Bronchial epithelial cell (primary cell): ENCODE measurements around the gene PROM1. TPM values are rescaled to one million over a fixed set of nuclear protein-coding genes. Genes with fewer than 3 reads are reported as not detected.

Experiments used
- DNase-seq: peaks from one replicate; pipeline ENCODE4 v3.0.0-alpha.2; 2010; ENCODE audit warnings: low read depth
- FAIRE-seq: peaks from 2 replicates; lab custom pipeline; 2011; peaks lifted over from hg19 to GRCh38; lab: Jason Lieb, UNC
- H3K27me3 ChIP-seq: 2 replicates; pipeline ENCODE4 v1.5.1; 2011; ENCODE audit warnings: low read length; ENCODE audit not compliant: control insufficient read depth, insufficient read depth
- H3K36me3 ChIP-seq: 2 replicates; pipeline ENCODE4 v1.5.1; 2011; ENCODE audit warnings: low read length; ENCODE audit not compliant: control insufficient read depth, insufficient read depth
- H3K4me3 ChIP-seq: 2 replicates; pipeline ENCODE4 v1.5.1; 2011; ENCODE audit warnings: mild to moderate bottlenecking, low read depth, low read length, control low read depth
- CTCF ChIP-seq: IDR thresholded peaks from 2 replicates; pipeline ENCODE4 v1.5.1; 2011; ENCODE audit warnings: mild to moderate bottlenecking, moderate library complexity, low read length, control low read depth, inconsistent platforms; ENCODE audit not compliant: insufficient read depth, severe bottlenecking
- total RNA-seq: library from RNA; depleted of rRNA; stranded (reverse); fragments of >200 nt; gene quantifications from 2 replicates; pipeline ENCODE4 v1.2.1, GENCODE V29; 2014

The PROM1 gene
- total RNA-seq, 1 donor from 2014 or later = 0.26 TPM

- Histone ChIP-seq H3K27me3 (no peaks in the 10 kb centered on the region), H3K36me3 (peaks cover 4% of the 10 kb centered on the region), H3K4me3 (no peak overlapping the region)
- DNase-seq (no peak), FAIRE-seq (no peak)
- no peak for TF ChIP-seq CTCF
Observed at GRCh38 chr4:15928883-15929282, 154.9 kb downstream of the PROM1 start.

GRCh38 chr4:15926486-15926885 lies 157.3 kb downstream of the PROM1 start:
- H3K27me3 ChIP-seq = no peaks in the 10 kb centered on the region
- TF ChIP-seq CTCF = no peak
- H3K4me3 ChIP-seq = no peak overlapping the region
- FAIRE-seq (no peak), DNase-seq (peak; percentile 84)
- peaks cover 4% of the 10 kb centered on the region for H3K36me3 ChIP-seq

GRCh38 chr4:15925830-15926229 lies 158.0 kb downstream of the PROM1 start:
- TF ChIP-seq CTCF = no peak
- Histone ChIP-seq H3K36me3 (peaks cover 4% of the 10 kb centered on the region), H3K4me3 (no peak overlapping the region), H3K27me3 (no peaks in the 10 kb centered on the region)
- FAIRE-seq (no peak), DNase-seq (no peak)

- DNase-seq = no peak
- no peak for FAIRE-seq
- Histone ChIP-seq H3K4me3 (no peak overlapping the region), H3K36me3 (peaks cover 1% of the 10 kb centered on the region), H3K27me3 (no peaks in the 10 kb centered on the region)
- no peak for TF ChIP-seq CTCF
Observed at GRCh38 chr4:15921592-15921932, 162.3 kb downstream of the PROM1 start.

GRCh38 chr4:15920723-15921591 lies 162.9 kb downstream of the PROM1 start:
- H3K27me3 ChIP-seq = no peaks in the 10 kb centered on the region
- H3K36me3 ChIP-seq = peaks cover 1% of the 10 kb centered on the region
- no peak for TF ChIP-seq CTCF
- H3K4me3 ChIP-seq = no peak overlapping the region
- DNase-seq = peak; percentile 97
- peak; percentile 99 for FAIRE-seq
